Lower lobe of right lung (tissue), 2 donors: ENCODE measurements around the gene PCDH12. TPM values are rescaled to one million over a fixed set of nuclear protein-coding genes. Genes with fewer than 3 reads are reported as not detected.

Experiments used
- ATAC-seq, 2 donors: fragments of 200-7000 bp; cut with Tn5 transposase; one replicate each; pipeline ENCODE4 v1.9.1; 2020 to 2022; ENCODE audit warnings: mild to moderate bottlenecking in 2 of 2, moderate library complexity in 2 of 2
- DNase-seq: peaks from one replicate; pipeline ENCODE4 v3.0.0-alpha.2; 2020
- H3K27ac ChIP-seq: fragments of 200-600 bp; one replicate; pipeline ENCODE4 v1.8.0; 2022
- H3K27me3 ChIP-seq: fragments of 200-600 bp; one replicate; pipeline ENCODE4 v1.8.0; 2022; ENCODE audit warnings: low read depth
- H3K36me3 ChIP-seq: fragments of 200-600 bp; one replicate; pipeline ENCODE4 v1.8.0; 2022; ENCODE audit warnings: mild to moderate bottlenecking
- H3K4me1 ChIP-seq: fragments of 200-600 bp; one replicate; pipeline ENCODE4 v1.8.0; 2022
- H3K4me3 ChIP-seq: fragments of 200-600 bp; one replicate; pipeline ENCODE4 v1.8.0; 2022; ENCODE audit warnings: mild to moderate bottlenecking
- H3K9me3 ChIP-seq: fragments of 200-600 bp; one replicate; pipeline ENCODE4 v1.8.0; 2022
- intact Hi-C: fragments of 100-400 bp; cut with DNase I; formaldehyde crosslinking; loops from one replicate; pipeline ENCODE4 v1.11.0; 2022
- total RNA-seq: library from RNA; stranded (reverse); fragmentation: NEBNext Ultra II Directional; extraction: Animal tissue kit (Norgen Biotek cat#: 25700); gene quantifications from one replicate; pipeline ENCODE4 v1.2.1, GENCODE V29; 2021
- TF ChIP-seq, protein P1 (sequence below): fragments of 200-600 bp; IDR thresholded peaks from one replicate; pipeline ENCODE4 v1.8.0; 2022; ENCODE audit warnings: antibody characterized with exemption, mild to moderate bottlenecking
- donor health status: DM: no; HTN: yes; CAD: no; lungs with severe emphysema.

Gene PCDH12
- total RNA-seq, 1 donor from 2014 or later, result 14.9 TPM

DNA sequence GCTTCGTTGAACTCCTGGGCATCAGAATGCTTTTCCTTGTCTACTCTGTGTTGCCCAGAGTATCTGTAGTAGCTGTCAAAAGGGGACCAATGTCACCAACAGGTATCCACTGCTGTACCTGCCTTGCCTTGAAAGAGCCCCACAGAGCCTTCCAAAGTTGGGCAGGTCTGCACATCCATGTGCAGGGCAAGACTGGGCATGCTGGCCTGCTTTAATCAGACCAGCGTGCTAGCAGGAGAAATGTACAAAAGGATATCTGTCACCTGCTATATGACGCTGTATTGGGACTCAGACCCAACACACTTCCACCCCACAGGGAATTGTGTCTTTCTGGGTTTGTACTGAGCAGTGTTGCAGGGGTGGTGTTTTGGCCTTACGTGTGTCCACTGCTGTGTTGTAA, 22.5 kb downstream of the PCDH12 start:
- H3K27ac ChIP-seq, result no peak overlapping the region
- TF ChIP-seq, protein P1, sequence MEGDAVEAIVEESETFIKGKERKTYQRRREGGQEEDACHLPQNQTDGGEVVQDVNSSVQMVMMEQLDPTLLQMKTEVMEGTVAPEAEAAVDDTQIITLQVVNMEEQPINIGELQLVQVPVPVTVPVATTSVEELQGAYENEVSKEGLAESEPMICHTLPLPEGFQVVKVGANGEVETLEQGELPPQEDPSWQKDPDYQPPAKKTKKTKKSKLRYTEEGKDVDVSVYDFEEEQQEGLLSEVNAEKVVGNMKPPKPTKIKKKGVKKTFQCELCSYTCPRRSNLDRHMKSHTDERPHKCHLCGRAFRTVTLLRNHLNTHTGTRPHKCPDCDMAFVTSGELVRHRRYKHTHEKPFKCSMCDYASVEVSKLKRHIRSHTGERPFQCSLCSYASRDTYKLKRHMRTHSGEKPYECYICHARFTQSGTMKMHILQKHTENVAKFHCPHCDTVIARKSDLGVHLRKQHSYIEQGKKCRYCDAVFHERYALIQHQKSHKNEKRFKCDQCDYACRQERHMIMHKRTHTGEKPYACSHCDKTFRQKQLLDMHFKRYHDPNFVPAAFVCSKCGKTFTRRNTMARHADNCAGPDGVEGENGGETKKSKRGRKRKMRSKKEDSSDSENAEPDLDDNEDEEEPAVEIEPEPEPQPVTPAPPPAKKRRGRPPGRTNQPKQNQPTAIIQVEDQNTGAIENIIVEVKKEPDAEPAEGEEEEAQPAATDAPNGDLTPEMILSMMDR, result no peak
- no peaks in the 10 kb centered on the region for H3K9me3 ChIP-seq
- ATAC-seq, result no peak
- no peak overlapping the region for H3K4me3 ChIP-seq
- intact Hi-C loops, result no loop called here
- H3K4me1 ChIP-seq, result peaks cover 2% of the 10 kb centered on the region
- H3K27me3 ChIP-seq, result no peaks in the 10 kb centered on the region
- H3K36me3 ChIP-seq, result peaks cover 96% of the 10 kb centered on the region
- DNase-seq, result no peak

DNA sequence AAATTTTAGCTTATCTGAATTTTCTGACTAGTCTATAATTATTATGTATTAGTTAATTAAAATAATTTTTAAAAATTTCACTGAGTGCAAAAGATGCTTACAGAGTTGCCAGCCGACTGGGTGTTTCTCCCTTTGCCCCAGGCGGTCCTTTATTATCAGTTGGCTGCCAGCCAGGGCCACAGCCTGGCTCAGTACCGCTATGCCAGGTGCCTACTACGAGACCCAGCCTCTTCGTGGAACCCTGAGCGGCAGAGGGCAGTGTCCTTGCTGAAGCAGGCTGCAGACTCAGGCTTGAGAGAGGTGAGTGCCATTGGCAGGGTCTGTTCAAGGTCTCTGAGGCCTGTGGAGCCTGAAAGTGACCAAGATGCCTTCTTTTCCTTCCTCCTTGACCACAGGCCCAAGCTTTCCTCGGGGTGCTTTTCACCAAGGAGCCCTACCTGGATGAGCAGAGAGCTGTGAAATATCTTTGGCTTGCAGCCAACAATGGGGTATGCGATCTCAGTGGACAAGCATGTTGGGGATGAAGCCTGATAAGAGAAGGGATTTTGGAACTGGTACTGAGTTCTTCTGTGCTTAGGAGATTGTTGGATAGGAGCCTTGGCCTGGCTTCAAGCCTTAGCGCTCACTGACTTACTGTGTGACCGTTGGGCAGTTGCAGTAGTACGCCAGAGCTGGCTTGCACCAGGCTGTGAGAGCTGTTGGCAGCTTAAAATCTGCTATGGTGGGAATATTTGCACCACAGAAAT, 23.7 kb downstream of the PCDH12 start:
- Histone ChIP-seq H3K4me3 (no peak overlapping the region), H3K36me3 (peaks cover 100% of the 10 kb centered on the region), H3K27ac (no peak overlapping the region), H3K27me3 (no peaks in the 10 kb centered on the region), H3K4me1 (no peaks in the 10 kb centered on the region), H3K9me3 (no peaks in the 10 kb centered on the region)
- TF ChIP-seq, protein P1, result no peak
- intact Hi-C loops, result no loop called here
- DNase-seq, result no peak
- no peak for ATAC-seq

DNA sequence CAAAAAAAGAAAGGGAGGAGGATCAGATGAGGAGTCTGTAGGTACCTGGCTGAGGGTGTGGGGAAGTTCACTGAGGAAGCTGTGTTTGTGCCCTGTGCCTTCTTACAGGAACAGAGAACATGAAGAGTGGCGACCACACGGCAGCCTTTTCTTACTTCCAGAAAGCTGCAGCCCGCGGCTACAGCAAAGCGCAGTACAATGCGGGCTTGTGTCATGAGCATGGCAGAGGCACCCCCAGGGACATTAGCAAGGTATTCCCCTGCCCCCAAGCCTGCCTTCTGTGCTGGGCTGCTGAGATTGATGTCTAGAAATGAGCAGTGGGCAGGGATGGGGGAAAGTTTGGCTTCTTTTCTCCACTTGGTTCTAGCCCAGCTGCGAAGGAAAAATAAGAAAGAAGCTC, 24.9 kb downstream of the PCDH12 start:
- H3K4me3 ChIP-seq, result no peak overlapping the region
- H3K4me1 ChIP-seq, result peaks cover 8% of the 10 kb centered on the region
- intact Hi-C loops, result no loop called here
- TF ChIP-seq, protein P1, result no peak
- ATAC-seq (no peak), DNase-seq (no peak)
- H3K9me3 ChIP-seq, result no peaks in the 10 kb centered on the region
- H3K27me3 ChIP-seq, result no peaks in the 10 kb centered on the region
- no peak overlapping the region for H3K27ac ChIP-seq
- H3K36me3 ChIP-seq, result peaks cover 100% of the 10 kb centered on the region

DNA sequence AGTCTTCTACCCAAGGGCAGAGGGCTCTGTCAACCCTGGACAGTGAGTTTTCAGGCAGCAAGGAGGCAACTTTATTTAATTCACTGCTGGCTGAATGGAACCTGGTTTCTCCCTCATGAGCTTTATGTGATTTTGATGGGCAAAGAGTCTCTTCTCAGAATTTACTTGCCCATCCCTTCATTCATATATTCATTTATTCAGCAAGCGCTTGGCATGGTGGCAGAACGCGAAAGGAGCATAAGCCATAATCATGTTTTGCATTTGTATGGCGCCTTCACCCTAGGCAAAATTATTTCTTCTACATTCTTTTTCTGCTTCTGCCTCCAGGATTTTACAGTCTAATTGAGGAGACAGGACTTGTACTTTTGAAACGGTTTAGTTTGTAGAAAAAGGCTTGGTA, 26.3 kb downstream of the PCDH12 start:
- Histone ChIP-seq H3K27ac (no peak overlapping the region), H3K27me3 (no peaks in the 10 kb centered on the region), H3K9me3 (no peaks in the 10 kb centered on the region), H3K4me1 (peaks cover 15% of the 10 kb centered on the region), H3K36me3 (peaks cover 100% of the 10 kb centered on the region), H3K4me3 (no peak overlapping the region)
- DNase-seq, result no peak
- intact Hi-C loops, result no loop called here
- TF ChIP-seq, protein P1, result no peak
- no peak for ATAC-seq

DNA sequence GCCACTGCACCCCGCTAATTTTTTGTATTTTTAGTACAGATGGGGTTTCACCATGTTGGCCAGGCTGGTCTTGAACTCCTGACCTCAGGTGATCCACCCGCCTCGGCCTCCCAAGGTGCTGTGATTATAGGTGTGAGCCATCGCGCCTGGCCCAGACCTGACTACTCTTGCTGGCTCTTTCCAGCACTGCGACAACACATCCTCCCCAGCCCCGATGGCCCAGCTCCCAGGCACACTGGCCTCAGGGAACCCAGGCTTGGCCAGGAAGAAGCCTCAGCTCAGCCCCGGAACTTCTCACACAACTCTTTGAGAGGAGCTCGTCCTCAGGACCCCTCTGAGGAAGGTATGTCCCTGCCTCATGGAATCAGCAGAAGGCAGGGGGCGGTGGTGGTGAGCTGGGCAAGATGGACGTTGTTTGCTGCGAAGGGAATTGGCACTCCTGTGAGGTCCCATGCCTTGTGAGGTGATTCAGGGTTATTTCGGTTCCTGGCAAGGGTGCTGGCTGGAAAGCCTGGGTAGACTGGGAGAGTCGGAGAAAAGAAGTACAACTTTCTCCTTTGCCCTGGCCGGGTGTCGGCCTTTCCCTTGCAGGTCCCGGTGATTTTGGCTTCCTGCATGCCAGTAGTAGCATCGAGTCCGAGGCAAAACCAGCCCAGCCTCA, 28.5 kb downstream of the PCDH12 start:
- DNase-seq (no peak), ATAC-seq (no peak)
- H3K4me1 ChIP-seq, result peaks cover 29% of the 10 kb centered on the region
- H3K4me3 ChIP-seq, result no peak overlapping the region
- H3K27me3 ChIP-seq, result no peaks in the 10 kb centered on the region
- H3K36me3 ChIP-seq, result peaks cover 98% of the 10 kb centered on the region
- no peak overlapping the region for H3K27ac ChIP-seq
- H3K9me3 ChIP-seq, result no peaks in the 10 kb centered on the region
- TF ChIP-seq, protein P1, result no peak
- intact Hi-C loops, result no loop called here
